HK-2 (cell line): ENCODE results near the gene KIDINS220.

ENCODE experiments used
- DNase-seq: peaks from one replicate; pipeline ENCODE4 v3.0.0-alpha.2; 2018; ENCODE audit not compliant: unreplicated experiment

The KIDINS220 gene

GRCh38 chr2:8697190-8697589, 140.2 kb downstream of the KIDINS220 start:
- no peak for DNase-seq

GRCh38 chr2:8694737-8695136, 142.7 kb downstream of the KIDINS220 start:
- DNase-seq: no peak

- peak; percentile 28 for DNase-seq
These were observed 144.1 kb downstream of the KIDINS220 start for GRCh38 chr2:8693157-8693821.

- DNase-seq: no peak
These were observed 144.6 kb downstream of the KIDINS220 start for GRCh38 chr2:8692783-8693156.

- no peak for DNase-seq
These were observed 145.5 kb downstream of the KIDINS220 start for GRCh38 chr2:8691859-8692437.

GRCh38 chr2:8685697-8686358, 151.6 kb downstream of the KIDINS220 start:
- peak; percentile 79 for DNase-seq

- peak; percentile 66 for DNase-seq
These were observed 152.3 kb downstream of the KIDINS220 start for GRCh38 chr2:8684878-8685696.

GRCh38 chr2:8684540-8684877, 152.9 kb downstream of the KIDINS220 start:
- DNase-seq: no peak

GRCh38 chr2:8682719-8683667, 154.4 kb downstream of the KIDINS220 start:
- peak; percentile 41 for DNase-seq

GRCh38 chr2:8681786-8682692, 155.4 kb downstream of the KIDINS220 start, which contains the start of gene ID2:
Gene ID2, plus strand, starts transcription at chr2:8682056. Its CDS starts 110 bp downstream, at chr2:8682166.
- peak; percentile 99 for DNase-seq

- peak; percentile 51 for DNase-seq
These were observed 156.3 kb downstream of the KIDINS220 start for GRCh38 chr2:8680822-8681760.

- DNase-seq: peak; percentile 79
These were observed 157.3 kb downstream of the KIDINS220 start for GRCh38 chr2:8679827-8680731.

GRCh38 chr2:8679567-8679826, 157.9 kb downstream of the KIDINS220 start:
- no peak for DNase-seq
